ENCODE measurements around the gene APBB2.

APBB2 gene

DNA sequence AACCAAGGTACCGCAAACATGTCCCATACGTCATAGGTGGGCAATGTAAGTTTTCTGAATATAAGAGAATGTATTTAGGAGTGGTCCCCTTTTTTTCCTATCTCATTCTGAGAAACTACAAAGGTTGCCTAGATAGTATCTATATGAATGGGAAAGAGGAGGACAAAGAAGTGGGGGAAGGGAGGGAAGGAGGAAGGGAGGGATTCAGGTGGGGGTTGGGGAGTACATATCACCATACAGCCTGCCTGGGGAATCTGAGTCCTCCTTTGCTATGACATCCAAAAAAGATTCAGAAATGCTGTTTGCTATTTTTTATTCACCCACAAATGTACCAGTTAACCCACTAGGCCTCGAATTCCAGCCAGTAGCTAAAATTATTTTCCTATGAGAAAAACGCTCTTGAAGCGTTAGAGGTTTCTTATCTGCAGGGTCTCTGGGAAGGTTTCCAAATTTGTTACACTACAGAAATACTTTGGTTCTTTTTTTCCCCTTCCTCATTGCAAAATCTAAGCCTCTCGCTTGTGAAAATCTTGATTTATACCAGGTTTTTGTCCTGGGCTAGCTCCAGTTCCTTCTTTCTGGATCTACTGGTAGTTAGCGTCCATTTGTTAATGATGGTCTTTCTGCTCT lies 251.7 kb downstream of the APBB2 start:
- no peak for DNase-seq

DNA sequence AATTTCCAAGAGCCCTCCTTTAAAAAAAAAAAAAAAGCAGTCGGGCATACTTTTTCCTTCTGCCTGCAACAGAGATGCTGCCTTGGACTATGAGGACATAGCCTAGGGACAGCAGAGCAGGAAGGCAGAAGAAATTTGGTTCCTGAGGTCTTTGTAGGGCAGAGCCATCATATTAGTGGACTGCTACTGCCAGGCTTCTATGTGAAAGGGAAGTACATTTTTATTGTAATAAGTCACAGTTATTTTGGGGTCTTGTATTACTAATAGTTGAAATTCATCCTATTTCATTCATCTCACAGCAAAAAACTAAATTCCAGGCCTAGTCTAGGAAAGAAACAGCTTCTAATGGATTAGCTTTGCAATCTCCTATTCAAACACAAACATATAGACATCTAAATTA lies 253.4 kb downstream of the APBB2 start:
- DNase-seq = no peak

DNA sequence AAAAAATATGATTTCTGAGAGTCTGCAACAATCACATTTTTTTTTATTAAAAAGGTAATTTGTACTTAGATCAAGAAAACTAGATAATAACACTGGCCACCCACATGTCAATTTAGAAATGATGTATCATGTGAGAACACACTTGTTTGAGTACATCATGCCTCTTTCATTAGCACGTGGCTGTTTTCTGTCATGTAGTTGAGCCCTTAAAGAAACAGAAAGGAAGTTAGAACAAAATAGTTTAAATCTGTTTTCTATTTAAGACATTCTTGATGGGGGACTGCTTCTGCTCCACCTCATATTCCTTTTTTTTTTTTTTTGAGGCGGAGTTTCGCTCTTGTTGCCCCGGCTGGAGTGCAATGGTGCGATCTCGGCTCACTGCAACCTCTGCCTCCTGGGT lies 257.1 kb downstream of the APBB2 start:
- no peak for DNase-seq

DNA sequence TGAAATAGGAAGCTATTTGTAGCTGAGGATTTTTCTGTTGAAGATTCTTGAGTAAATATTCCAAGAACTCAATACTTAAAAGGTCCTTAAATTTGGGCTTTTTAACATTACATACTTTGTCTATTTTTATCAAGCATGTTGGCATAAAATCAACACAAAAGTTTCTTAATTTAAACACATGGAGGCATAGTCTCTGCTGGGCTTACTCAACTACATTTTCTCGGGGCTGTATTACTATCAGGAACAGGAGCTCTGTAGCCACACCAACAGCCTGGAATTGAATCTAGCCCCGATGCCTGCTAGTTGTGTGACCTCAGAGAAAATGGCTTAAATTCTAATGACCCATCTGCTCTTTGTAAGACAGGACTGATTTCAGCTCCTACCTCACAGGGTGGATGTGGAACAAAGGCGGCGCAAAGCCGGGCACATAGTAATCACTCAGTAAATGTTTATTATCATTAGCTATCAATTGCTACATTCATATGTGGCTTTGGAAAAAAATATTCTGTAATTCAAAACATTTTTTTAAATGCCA lies 257.6 kb downstream of the APBB2 start:
- no peak for DNase-seq

DNA sequence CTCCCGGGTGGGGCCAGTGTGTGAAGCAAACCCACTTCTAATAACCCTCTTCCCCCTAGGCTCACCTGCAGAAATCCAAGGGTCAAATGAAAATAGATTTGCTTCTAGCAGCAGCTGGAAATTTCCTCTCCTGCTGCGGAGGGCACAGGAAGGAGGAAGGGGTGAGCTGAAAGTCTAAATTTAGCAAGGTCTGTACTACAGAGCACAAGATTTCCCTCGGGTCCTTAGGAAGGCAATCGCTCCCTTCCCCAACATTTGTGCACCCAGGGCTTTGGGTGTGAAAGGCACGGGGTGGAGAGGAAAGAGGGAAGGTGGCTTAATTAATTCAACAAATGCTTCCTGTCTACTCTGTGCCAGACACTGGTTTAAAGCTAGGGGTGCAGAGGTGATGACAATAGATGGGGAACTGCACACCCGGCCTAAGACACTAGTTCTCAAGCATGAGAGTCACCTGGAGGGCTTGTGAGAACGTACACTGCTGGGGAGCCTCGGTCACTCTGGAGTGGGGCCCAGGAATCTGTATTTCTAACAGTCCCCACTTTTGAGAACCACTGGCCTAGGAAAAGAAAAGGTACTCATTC lies 260.2 kb downstream of the APBB2 start:
- DNase-seq = no peak

DNA sequence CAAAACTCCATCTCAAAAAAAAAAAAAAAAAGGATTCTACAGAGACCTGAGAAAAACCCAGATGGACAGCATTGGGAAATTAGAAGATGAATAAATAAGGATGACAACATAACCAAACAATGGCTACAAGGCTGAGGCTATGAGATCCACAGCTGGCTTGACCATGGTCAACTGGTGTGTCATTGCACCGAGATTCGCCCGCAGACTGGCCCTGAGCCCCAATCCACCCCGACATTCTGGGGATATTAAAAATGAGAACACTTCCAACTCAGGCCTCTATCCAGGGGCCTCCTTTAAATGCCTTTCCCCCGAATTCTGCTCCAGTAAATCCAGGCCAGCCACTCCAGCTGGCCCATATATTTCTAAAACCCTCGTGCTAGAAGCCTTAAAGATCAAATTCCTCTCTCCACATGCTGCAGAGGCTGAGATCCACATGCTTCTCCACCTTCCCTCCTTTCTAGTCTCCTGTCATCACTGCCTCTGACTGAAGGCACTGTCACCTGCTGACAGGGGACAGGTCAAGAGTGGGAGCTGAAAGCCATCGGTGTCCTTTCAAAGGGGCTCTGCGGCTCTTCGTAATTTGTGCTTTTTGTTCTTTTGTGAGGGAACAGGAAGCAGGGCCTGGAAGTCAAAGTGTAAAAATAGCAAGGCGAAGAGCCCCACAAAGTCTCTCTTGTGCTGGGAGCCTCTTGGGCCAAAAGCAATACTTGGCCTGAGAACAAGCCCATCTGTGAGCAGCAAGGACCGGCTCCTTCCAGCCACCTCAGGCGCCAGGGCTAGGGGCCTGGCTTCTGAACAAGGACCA lies 260.9 kb downstream of the APBB2 start:
- no peak for DNase-seq

DNA sequence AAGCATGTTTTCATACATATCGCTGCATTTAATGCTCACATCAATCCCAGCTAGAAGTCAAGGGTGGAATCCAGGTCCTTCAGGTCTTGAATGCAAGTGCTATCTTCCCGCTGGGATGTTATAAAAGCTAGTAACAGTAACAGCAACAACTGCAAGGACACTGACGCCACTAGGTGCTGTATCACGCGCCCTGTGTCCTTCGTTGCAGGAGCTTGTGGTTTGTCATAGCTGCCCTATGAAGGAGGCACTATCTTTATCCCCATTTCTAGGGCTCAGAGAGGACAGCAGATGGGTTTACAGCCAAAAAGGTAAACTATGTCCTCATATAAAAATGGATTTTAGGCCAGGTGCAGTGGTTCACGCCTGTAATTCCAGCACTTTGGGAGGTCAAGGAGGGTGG lies 261.7 kb downstream of the APBB2 start:
- DNase-seq = no peak

DNA sequence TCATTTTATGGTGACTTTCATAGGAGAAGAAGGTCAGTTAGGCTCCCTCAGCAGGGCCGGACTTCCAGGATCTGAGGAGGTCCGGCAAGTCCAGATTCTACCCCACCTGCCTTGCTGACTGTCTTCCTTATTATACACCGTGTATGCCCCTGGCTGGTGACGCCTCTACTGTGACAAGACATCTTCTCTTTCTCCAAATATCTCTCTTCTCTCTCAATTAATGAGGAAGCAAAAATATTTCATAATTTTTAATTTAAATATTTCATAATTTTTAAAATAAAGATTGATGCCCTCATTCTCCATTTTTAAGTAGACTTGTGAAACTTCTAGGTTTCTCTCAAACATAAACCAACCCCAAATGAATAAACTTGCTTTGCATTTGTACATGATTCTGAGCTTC lies 262.1 kb downstream of the APBB2 start:
- no peak for DNase-seq

DNA sequence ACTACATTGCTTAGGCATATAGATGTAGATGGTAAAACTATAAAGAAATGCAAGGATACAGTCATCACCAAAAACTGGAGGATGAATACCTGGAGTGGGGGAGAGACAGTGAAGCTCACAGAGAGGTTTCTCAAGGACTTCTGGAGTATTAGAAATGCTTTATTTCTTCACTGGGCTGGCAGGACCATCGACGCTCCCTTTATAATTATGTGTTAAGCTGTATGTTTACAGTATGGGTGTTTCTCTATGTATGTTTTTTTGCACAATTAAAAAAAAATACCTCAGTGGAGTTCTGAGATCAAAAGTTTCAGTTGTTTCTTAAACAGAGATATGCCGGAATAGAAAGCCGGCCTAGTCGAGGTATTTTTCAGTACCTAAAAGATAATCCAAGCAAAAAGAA lies 263.3 kb downstream of the APBB2 start:
- no peak for DNase-seq

DNA sequence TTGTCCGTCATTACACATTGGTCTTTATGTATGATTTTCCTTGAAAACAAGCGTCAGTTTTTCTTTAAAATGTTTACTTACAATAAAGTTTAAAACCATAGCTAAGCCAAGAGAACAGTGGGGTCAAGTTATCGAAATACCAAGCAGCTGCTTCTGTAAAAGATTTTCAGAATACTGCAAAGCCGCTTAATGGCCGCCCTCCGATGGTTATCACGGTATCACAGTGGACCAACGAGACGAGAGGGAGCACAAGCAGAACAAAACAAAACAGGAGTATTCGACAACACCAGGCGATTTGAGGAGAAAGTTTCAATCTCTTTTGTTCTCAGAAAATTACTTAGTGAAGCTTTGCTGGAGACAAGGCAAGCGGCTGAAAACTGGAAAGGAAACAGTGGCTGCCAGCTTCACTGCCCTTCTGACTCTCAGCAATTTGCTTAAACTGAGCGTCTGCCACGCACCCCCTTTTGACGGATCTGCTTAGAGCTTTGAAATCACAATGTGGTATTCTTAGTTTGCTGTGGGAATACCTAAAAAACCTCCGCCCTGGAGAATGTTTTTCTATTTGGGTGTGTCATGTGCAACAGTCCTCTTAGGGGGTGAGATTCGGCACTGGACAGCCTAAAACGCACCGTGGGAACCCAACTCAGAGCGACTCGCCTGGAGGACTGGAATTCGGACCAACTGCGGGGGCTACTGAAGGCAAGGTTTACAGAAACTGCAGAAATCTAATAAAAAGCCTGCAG lies 264.8 kb downstream of the APBB2 start:
- no peak for DNase-seq

DNA sequence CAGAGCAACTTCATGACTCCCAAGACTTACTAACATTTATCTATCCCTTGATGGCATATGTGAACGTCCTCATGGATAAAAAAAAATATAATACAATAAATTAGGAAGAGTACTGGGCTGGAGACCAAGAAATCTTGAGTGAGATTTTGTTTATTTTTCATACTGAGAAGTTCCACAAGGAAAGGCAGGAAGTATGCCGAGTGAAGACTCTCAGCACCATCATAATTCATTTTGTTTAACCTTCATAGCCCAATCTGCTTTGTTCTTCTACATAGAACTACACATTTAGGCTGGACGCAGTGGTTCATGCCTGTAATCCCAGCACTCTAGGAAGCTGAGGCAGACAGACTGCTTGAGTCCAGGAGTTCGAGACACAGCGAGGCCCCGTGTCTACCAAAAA lies 266.3 kb downstream of the APBB2 start:
- no peak for DNase-seq

DNA sequence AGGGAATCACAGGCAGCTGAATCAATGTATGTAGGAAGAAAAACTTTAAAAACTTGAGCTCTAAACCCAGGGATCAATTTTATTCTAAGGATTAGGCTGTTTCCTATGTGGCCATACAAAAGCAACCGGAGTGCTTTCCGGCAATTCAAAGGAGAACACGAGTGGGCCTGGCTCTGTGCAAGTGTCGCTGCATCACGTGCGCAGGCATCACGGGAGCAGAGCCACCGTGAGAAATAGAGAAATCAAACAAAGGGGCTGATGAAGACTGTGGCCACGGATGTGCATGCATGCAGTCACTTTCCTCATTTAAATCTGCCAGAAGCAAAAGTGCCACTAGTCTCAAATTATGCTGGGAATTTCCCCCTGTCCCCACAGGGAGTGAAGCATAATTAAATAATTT lies 267.7 kb downstream of the APBB2 start:
- DNase-seq = no peak

DNA sequence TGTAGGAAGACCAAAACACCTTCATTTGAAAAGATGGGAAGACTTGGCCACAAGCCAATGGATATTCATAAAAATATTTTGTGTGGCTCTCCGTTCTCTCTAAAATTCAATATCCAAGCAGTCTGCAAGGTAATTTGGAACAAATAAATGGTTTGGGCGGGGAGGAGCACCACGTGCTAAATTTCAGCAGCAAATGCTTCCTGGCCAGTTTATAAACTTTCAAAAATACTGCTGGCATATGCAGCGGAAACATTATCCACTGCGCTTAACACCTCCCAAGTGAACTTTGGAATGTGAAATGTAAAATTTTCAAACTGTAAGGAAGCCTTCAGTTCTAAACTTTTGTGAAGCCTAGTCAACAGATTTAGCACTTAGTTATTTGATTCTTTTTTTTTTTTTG lies 273.6 kb downstream of the APBB2 start:
- no peak for DNase-seq

DNA sequence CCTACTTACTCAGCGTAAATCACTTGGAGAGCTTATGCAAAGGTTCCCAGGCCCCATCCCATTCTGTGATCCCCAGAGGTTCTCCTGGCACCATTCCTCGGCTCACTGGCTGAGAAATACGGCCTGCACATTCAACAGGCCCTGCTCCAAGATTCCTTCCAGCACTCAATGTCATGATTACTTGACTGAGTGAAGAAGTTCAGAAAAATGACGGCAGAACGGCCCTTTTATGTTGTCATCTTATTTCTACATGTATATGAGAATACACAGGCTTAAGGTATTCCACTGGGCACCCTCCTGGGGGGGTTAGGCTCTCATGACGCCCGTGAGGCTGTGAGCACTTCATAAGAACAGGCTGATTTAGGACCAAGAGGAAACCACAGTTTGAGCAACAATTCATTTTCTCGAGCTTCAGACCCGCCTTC lies 274.0 kb downstream of the APBB2 start:
- DNase-seq = no peak

DNA sequence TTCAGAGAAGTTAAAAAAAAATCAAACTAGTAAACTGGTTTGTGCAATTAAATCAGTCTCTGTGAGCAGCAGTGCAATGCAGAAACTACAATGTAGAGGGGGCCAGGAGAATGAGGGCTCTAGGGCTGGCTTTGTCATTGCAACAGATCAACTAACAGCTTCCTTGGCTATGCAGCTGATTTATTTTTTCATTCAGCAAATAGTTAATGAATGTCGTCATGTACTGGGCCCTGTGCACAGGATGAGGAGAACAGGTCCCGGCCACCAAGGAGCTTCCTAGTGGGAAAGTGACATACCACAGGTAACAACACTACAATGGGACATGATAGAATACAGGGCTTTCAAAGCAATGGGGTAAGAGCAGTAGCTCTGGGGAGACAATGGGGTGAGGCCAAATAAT lies 274.5 kb downstream of the APBB2 start:
- no peak for DNase-seq

DNA sequence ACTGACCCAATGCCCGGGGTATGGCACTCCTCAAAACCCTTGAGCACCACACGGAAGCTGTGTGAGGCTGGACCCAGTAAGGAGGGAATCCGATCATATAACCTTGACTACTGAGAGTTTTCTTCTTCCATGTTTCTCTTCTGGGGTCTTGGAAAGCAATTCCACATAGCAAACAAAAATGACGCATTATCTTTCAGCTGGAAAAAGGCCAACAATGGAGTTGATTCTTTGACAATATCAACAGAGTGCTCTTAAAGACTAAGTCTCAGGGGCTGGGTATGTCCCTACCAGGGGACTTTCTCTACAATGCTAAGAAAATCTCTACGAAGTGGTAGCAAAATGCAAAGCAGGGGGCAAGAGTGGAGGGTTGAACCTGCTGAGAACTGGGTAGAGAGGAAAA lies 276.0 kb downstream of the APBB2 start:
- no peak for DNase-seq

DNA sequence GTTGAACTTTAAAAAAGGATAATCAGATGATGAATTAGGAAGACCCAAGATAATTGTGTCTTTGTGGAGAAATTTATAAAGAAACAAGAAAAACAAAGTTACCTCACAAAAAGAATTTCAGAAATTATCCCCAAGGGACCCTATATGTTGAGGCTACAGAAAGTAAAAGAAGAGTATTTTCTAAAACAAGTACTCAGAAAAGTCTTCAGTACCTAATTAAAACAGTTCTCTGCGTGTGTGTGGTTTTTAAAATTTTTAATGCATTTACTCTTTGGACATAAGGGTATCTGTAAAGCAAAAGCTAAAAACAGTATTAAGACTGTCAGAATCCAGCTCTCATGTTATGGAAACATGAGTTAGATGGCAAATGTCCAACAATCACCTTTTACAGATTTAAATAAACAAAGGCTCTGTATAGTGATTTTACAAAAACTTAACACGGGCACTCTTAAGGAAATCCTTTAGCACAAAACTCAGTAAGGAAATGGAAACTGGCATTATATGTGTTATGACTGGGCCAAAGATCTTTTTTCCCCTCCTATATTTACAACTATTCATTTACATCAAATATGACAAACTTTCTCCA lies 277.1 kb downstream of the APBB2 start:
- DNase-seq = no peak

DNA sequence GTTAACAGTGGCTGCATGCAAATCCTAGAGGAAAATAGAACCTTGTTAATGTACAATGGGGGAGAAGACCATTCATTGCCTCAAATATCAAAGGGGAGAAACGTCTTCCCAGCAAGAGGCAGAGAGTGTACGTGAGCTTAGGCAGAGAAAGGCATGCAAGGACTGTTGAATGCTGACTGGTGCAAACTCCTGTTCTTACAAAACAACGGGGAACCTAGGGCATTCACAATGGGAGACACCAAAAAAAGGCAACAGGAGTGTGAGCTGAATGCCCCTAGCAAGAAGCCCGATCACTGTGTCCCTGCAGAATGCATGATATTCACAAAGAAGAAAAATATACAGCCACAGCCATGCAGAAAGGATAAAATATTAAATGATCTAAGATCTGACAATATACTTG lies 279.7 kb downstream of the APBB2 start:
- DNase-seq = no peak

DNA sequence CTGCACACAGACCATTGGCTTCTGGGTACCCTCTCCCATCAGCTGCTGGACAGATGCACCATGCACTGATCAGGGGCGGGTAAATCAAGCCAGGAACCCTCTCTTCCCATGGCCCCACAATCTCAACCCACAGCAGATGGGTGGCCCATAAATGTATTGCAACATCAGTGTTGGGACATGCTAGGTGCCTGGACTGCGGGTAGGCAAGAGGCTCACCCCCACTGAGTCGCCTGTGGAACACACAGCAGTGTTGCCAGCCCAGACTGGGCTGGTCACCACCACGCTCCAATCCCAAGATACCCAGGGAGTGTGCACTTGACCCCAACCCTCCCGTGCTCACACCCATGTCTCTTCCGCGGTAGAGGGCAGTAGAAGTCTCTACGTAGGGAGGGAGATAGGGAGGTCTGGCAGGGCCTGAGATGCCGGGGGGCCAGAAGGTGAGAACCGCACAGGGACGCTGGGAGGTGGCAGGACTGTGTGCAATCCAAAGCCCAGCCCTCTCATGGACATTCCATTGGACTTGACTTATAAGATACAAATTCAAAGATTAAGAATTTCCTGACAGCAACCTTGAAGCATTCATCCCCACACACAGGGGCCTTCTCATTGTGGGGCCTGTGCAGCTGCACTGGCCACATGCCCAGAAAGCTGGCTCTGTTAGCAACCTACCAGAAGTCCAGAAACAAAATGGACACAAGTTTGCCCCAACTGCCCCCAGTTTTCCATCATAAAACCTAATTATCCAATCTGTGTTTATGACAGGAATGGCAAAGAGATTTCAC lies 280.9 kb downstream of the APBB2 start:
- no peak for DNase-seq

DNA sequence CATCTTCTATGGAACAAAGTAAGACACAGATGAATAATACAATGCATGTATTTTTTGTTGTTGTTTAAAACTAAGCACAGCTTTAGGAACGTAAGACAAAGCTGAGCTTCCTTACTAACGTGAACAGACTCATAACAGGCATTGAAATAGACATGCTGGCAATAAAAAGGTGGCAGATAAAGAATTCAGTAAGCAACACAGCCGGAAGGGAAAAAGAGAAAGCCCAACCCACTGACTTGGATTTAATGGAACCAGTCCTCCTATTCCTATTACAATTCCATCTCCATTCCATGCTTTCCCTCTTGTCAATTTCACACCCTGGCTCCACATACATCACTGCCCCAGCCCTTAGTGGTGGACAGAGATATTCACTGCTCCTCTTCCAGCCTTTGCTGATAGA lies 282.5 kb downstream of the APBB2 start:
- no peak for DNase-seq

DNA sequence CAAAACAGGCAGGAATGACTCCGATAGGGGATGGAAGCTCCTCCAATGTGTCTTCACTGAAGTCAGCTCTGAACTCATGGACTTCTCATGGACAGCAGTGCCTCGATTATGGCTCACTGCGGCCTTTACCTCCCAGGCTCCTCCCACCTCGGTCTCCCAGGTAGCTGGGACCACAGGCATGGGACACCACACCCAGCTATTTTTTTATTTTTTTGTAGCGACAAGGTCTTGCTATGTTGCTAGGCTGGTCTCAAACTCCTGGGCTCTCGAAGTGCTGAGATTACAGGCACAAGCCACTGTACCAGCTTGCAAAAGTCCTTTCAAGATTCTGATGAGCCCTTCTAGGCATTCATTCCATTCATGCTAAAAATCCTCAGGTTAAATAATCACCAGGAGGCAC lies 283.1 kb downstream of the APBB2 start:
- DNase-seq = no peak

DNA sequence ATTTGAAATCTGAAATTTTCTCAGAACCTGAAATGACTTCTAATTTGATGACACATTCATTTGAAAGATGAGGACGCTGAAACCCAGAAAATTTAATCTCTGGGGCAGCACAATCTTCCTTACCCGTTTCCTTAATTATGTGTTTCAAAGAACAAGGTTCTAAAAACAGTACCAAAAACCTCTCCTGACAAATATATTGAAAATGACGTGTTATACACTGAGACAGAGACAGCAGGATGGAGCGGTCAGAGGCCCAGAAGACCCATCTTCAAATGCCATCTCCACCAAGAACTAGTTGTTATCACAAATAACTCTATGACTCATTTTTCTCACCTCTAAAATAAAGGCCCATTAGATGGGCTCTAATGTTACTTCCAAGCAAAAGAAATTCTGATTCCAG lies 287.3 kb downstream of the APBB2 start:
- DNase-seq = no peak

Measured in SHP77 (cell line).